PFSK-1 (cell line): ENCODE results near the gene THBS3.

Source experiments
- FOXP2 ChIP-seq: optimal IDR thresholded peaks from 2 replicates; pipeline ENCODE3; 2011; ENCODE audit warnings: borderline replicate concordance, control low read depth, inconsistent platforms; ENCODE audit not compliant: insufficient read depth; ENCODE audit errors: extremely low read length, extremely low read depth
- POLR2AphosphoS5 ChIP-seq: IDR thresholded peaks from 2 replicates; pipeline ENCODE4 v1.6.1; 2012; ENCODE audit warnings: low read depth, mild to moderate bottlenecking, control low read depth, low read length, moderate library complexity
- SIN3A ChIP-seq: IDR thresholded peaks from 2 replicates; pipeline ENCODE4 v1.6.1; 2012; ENCODE audit warnings: mild to moderate bottlenecking, low read length, moderate library complexity, borderline replicate concordance; ENCODE audit not compliant: insufficient read depth
- TAF1 ChIP-seq: IDR thresholded peaks from 2 replicates; pipeline ENCODE4 v1.6.1; 2012; ENCODE audit warnings: low read length, control low read depth, borderline replicate concordance; ENCODE audit not compliant: insufficient read depth
- TF ChIP-seq, protein P1 (sequence below), 2 experiments: IDR thresholded peaks; 2 replicates each; pipeline versions ENCODE4 v1.6.1 to v1.8.0; 2011 to 2012; ENCODE audit warnings: low read depth in 2 of 2, low read length in 2 of 2, control low read depth in 1 of 2, inconsistent platforms in 1 of 2, mild to moderate bottlenecking in 1 of 2, moderate library complexity in 1 of 2; ENCODE audit not compliant: insufficient read depth in 1 of 2

The THBS3 gene

DNA sequence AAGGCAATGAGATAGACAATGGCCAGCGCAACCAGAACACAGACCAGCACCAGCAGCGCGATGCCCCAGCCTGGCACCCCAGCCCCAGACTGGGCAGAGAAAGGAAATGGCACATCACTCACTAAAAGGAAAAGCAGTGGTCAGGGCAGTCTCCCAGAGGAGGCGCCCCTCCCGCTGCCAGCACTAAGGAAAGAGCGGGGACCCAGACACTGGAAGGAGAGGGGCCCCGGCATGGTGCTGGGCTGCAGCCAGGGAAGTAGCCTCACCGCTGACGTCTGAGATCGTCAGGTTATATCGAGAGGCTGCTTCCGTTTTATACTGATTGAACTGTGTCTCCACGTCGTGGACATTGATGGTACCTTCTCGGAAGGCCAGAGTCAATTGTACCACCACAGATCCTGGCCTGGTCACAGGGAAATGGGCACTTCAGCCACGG lies 20.2 kb downstream of the THBS3 start:
- no peak for TF ChIP-seq TAF1
- TF ChIP-seq POLR2AphosphoS5, result no peak
- no peak for TF ChIP-seq SIN3A
- no peak for TF ChIP-seq FOXP2
- TF ChIP-seq, protein P1, sequence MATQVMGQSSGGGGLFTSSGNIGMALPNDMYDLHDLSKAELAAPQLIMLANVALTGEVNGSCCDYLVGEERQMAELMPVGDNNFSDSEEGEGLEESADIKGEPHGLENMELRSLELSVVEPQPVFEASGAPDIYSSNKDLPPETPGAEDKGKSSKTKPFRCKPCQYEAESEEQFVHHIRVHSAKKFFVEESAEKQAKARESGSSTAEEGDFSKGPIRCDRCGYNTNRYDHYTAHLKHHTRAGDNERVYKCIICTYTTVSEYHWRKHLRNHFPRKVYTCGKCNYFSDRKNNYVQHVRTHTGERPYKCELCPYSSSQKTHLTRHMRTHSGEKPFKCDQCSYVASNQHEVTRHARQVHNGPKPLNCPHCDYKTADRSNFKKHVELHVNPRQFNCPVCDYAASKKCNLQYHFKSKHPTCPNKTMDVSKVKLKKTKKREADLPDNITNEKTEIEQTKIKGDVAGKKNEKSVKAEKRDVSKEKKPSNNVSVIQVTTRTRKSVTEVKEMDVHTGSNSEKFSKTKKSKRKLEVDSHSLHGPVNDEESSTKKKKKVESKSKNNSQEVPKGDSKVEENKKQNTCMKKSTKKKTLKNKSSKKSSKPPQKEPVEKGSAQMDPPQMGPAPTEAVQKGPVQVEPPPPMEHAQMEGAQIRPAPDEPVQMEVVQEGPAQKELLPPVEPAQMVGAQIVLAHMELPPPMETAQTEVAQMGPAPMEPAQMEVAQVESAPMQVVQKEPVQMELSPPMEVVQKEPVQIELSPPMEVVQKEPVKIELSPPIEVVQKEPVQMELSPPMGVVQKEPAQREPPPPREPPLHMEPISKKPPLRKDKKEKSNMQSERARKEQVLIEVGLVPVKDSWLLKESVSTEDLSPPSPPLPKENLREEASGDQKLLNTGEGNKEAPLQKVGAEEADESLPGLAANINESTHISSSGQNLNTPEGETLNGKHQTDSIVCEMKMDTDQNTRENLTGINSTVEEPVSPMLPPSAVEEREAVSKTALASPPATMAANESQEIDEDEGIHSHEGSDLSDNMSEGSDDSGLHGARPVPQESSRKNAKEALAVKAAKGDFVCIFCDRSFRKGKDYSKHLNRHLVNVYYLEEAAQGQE (IDR thresholded peaks at IDR 0.05; ENCODE audit: insufficient read depth in 1 of 2, low read depth in 2 of 2, low read length in 2 of 2), result no peak

DNA sequence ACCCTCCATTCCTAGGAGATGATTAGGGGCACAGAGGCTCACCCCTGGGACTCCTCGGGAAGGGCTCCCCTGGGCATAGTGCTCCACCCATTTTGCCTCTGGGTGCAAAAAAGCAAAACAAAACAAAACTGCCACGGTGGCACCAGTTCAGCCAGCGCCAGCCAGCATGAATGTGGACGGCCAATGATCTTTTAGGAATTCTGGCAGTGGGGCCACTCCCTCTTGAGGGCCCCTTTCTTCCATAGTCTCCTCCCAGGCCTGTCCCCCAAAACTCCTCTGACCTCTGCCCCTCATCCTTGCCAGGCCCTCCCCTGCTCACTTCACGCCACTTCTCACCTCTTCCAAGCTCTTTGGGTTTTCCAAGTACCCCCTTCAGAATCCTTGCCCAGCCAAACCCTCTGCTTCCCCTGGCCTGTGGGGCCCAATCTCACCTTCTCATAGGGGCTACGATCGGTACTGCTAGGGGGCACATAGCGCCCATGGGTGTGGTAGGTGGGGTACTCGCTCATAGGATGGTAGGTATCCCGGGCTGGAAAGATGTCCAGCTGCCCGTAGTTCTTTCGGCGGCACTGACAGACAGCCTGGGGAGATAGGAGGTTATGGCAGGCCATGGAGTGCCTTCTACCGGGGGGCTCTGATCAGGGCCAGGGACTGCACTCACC lies 20.8 kb downstream of the THBS3 start:
- no peak for TF ChIP-seq SIN3A
- no peak for TF ChIP-seq FOXP2
- no peak for TF ChIP-seq POLR2AphosphoS5
- TF ChIP-seq, protein P1 (IDR thresholded peaks at IDR 0.05; ENCODE audit: insufficient read depth in 1 of 2, low read depth in 2 of 2, low read length in 2 of 2), result no peak
- TF ChIP-seq TAF1, result no peak

DNA sequence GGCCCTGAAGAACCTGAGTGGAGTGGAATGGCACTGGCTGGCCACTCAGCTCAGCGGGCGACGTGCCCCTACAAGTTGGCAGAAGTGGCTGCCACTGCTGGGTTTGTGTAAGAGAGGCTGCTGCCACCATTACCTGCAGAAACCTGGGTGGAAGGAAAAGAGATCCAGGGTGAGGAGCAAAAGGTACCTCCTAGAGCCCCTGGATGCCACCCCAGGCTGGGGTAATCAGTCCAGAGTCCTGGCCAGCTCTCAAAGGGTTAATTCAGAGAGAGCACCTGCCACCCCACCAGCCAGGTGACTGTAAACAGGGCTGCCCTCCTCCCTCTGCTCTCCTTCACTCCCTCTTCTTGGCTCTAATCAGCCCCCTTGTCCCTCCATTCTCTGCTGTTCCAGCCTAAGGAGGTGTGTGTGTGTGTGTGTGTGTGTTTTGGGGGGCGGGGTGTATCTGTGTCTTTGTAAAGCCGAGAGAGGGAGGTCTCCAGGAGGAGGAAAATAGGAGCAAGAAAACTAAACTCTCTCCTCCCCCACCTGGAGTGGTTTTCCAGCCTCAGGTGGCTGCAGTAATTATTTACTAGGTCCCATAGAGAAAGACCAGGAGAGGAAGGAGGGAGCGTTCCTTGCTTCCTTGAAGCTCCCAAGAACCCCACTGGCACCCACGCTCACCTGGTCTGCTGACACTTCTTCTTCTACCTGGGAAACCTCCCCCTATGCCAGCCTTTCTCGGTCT lies 21.5 kb downstream of the THBS3 start:
- TF ChIP-seq POLR2AphosphoS5, result no peak
- TF ChIP-seq, protein P1 (IDR thresholded peaks at IDR 0.05; ENCODE audit: insufficient read depth in 1 of 2, low read depth in 2 of 2, low read length in 2 of 2), result no peak
- TF ChIP-seq SIN3A, result no peak
- no peak for TF ChIP-seq TAF1
- no peak for TF ChIP-seq FOXP2

DNA sequence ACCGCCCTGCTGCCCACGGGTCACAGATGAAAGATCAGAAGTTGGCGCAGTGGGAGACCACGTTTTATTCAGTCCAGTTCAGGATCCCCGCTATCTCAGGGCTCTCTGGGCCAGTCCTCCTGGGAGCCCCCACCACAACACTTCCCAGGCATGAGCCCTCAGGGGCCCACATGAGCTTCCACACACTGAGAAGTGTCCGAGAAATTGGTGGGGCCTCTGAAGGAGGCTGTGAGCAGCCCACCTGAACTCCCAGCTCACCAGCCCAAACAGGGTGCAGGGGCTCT lies 22.0 kb downstream of the THBS3 start:
- TF ChIP-seq, protein P1 (IDR thresholded peaks at IDR 0.05; ENCODE audit: insufficient read depth in 1 of 2, low read depth in 2 of 2, low read length in 2 of 2), result no peak
- TF ChIP-seq POLR2AphosphoS5, result no peak
- no peak for TF ChIP-seq FOXP2
- TF ChIP-seq TAF1, result no peak
- no peak for TF ChIP-seq SIN3A
